Spinal cord (tissue), 10 donors: ENCODE results near the gene ZBTB7A. TPM values are rescaled to one million over a fixed set of nuclear protein-coding genes. Genes with fewer than 3 reads are reported as not detected.

ENCODE experiments used
- DNase-seq, 6 donors: peaks; one replicate each; pipeline versions ENCODE4 v3.0.0 to v3.0.0-alpha.2; 2013 to 2015; ENCODE audit warnings: low spot score in 6 of 6, low read depth in 4 of 6
- H3K27ac ChIP-seq: one replicate; pipeline ENCODE4 v1.5.1; 2013; ENCODE audit warnings: low read depth, low read length, control low read depth
- H3K27me3 ChIP-seq: one replicate; pipeline ENCODE4 v1.6.1; 2013; ENCODE audit warnings: low read length; ENCODE audit not compliant: control insufficient read depth, insufficient read depth
- H3K36me3 ChIP-seq: one replicate; pipeline ENCODE4 v1.6.1; 2013; ENCODE audit warnings: low read length; ENCODE audit not compliant: control insufficient read depth, insufficient read depth
- H3K4me1 ChIP-seq: one replicate; pipeline ENCODE4 v1.6.1; 2013; ENCODE audit warnings: low read length; ENCODE audit not compliant: control insufficient read depth, insufficient read depth
- H3K4me3 ChIP-seq: one replicate; pipeline ENCODE4 v1.5.1; 2013; ENCODE audit warnings: low read depth, low read length, control low read depth
- H3K9me3 ChIP-seq: one replicate; pipeline ENCODE4 v1.6.1; 2013; ENCODE audit warnings: low read length; ENCODE audit not compliant: control insufficient read depth, insufficient read depth
- WGBS: methylation state at CpG from one replicate; pipeline ENCODE4 v1.1.5; 2013; ENCODE audit warnings: missing lambda C conversion rate; ENCODE audit not compliant: insufficient coverage; 5-methylcytosine and 5-hydroxymethylcytosine counted together
- polyA plus RNA-seq, 2 donors: library from polyadenylated mRNA; unstranded; fragments of 120-200 nt; gene quantifications; one replicate each; pipeline ENCODE4 v1.2.1, GENCODE V29; 2013; ENCODE audit not compliant: insufficient read length in 2 of 2
- total RNA-seq, 2 donors: library from RNA; depleted of rRNA in 1 of 2; stranded (reverse); fragments of 120-200 nt in 1 of 2; fragments of >200 nt in 1 of 2; gene quantifications; one replicate each; pipeline versions ENCODE4 v1.2.3 to v1.2.4, GENCODE V29; 2013 to 2014
- donor health status: healthy.

ZBTB7A gene
- total and polyA plus RNA-seq, 4 donors, result 6.6 to 14.6 (median 9.8) TPM

DNA sequence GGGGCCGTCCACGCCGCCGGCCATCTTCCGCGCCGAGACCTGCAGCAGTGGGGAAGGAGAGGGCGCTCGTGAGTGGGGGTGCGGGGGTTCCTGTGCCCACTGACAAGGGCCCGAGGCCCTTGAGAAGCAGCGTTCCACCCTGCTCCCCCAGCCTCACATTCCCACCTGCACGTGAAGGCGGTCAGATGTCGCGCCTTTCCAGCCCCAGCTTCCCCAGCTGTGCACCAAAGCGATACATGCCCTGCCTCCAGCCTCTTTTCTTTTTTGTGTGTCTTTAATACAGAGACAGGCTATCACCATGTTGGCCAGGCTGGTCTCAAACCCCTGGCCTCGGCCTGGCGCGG is 11.5 kb downstream of the ZBTB7A start:
- Histone ChIP-seq H3K4me3 (no peak overlapping the region), H3K27me3 (no peaks in the 10 kb centered on the region), H3K27ac (no peak overlapping the region), H3K4me1 (peaks cover 37% of the 10 kb centered on the region), H3K36me3 (peaks cover 80% of the 10 kb centered on the region), H3K9me3 (no peaks in the 10 kb centered on the region)
- WGBS, result 94% methylated on average over 17 of the region's 20 CpGs
- DNase-seq, result no peak

DNA sequence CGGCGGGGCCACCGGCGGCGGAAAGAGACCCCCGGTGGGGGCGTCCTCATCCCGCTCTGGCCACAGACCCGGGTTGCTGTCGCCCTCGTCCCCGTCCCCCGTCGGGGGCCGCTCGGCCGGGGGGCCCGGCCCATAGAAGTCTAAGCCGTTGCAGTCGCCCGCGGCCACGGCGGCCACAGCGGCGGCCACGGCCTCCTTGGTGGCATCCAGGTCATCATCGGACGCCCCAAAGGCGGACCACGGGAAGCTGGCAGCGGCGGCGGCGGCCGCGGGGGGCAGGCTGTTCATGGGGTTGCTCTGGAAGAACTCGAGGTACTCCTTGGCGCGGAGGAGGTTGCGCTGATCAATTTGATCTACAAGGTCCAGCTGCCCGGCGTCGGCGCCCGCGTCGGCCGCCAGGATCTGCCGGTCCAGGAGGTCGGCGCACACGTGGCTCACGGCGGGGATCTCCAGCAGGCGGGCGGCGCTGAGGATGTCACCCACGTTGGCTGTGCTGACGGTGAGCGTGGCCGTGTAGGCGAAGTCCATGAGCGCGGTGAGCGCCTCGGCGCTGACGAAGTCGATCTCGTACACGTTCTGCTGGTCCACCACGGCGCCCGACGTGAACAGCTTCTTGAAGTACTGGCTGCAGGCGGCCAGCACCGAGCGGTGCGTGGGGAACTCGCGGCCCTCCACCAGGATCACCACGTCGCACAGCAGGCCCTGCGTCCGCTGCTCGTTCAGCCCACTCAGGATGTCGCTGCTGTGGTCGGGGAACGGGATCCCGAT is 12.1 kb downstream of the ZBTB7A start:
- 97% methylated on average over 85 of the region's 91 CpGs for WGBS
- Histone ChIP-seq H3K27ac (no peak overlapping the region), H3K36me3 (peaks cover 80% of the 10 kb centered on the region), H3K4me3 (no peak overlapping the region), H3K27me3 (no peaks in the 10 kb centered on the region), H3K9me3 (no peaks in the 10 kb centered on the region), H3K4me1 (peaks cover 33% of the 10 kb centered on the region)
- no peak for DNase-seq

GRCh38 chr19:4053423-4054324 is 13.0 kb downstream of the ZBTB7A start:
- H3K4me3 ChIP-seq, result no peak overlapping the region
- no peak overlapping the region for H3K27ac ChIP-seq
- no peak for DNase-seq
- H3K9me3 ChIP-seq, result no peaks in the 10 kb centered on the region
- 93% methylated on average over 80 of the region's 82 CpGs for WGBS
- peaks cover 27% of the 10 kb centered on the region for H3K4me1 ChIP-seq
- no peaks in the 10 kb centered on the region for H3K27me3 ChIP-seq
- peaks cover 79% of the 10 kb centered on the region for H3K36me3 ChIP-seq

GRCh38 chr19:4052993-4053422 is 13.7 kb downstream of the ZBTB7A start:
- Histone ChIP-seq H3K4me1 (peaks cover 20% of the 10 kb centered on the region), H3K27me3 (no peaks in the 10 kb centered on the region), H3K27ac (no peak overlapping the region), H3K9me3 (no peaks in the 10 kb centered on the region), H3K4me3 (no peak overlapping the region), H3K36me3 (peaks cover 79% of the 10 kb centered on the region)
- no peak for DNase-seq
- 69% methylated on average over 13 of the region's 13 CpGs for WGBS

DNA sequence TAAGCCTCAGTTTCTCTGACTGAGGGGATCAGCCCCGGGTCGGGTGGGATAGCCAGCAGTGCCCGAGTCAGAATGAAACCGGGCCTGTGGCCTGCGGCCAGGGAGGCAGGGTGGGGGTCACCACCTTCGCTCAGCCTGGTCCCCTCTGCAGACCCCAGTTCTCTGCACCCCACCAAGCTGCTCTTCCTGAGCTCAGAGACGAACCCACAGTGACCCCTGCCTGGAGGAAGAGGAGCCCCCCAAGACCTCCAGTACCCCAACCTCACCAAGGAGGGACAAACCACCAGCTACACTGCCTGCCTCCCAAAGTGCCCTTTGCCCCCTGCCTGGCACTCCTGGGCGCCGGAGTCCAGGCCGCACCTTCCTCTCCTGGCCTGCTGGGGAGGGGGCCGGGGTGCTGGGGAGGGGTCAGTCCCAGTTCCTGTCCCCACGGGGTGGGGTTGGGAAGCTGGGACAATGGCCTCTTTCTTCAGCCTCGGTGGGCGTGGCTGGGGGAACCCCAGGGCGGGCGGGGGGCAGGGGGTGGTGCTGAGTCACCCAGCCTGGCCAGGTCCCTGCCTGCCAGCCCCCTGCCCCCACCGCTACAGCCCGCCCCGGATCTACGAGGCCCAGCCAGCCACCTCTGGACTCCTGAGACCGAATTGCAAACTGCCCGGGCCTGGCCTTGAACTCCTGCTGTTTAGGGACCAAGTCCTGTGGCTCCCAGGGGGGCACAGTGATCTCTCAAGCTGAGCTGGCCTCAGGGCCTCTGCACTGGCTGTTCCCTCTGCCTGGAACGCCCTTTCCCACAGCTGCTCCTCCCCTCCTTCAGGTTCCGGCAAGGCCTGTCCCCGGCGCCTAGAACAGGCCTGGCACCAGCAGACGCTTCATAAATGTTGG is 14.3 kb downstream of the ZBTB7A start:
- Histone ChIP-seq H3K27me3 (no peaks in the 10 kb centered on the region), H3K27ac (no peak overlapping the region), H3K4me3 (no peak overlapping the region), H3K4me1 (peaks cover 14% of the 10 kb centered on the region), H3K36me3 (peaks cover 79% of the 10 kb centered on the region), H3K9me3 (no peaks in the 10 kb centered on the region)
- no peak for DNase-seq
- WGBS, result 87% methylated on average over 21 of the region's 27 CpGs

DNA sequence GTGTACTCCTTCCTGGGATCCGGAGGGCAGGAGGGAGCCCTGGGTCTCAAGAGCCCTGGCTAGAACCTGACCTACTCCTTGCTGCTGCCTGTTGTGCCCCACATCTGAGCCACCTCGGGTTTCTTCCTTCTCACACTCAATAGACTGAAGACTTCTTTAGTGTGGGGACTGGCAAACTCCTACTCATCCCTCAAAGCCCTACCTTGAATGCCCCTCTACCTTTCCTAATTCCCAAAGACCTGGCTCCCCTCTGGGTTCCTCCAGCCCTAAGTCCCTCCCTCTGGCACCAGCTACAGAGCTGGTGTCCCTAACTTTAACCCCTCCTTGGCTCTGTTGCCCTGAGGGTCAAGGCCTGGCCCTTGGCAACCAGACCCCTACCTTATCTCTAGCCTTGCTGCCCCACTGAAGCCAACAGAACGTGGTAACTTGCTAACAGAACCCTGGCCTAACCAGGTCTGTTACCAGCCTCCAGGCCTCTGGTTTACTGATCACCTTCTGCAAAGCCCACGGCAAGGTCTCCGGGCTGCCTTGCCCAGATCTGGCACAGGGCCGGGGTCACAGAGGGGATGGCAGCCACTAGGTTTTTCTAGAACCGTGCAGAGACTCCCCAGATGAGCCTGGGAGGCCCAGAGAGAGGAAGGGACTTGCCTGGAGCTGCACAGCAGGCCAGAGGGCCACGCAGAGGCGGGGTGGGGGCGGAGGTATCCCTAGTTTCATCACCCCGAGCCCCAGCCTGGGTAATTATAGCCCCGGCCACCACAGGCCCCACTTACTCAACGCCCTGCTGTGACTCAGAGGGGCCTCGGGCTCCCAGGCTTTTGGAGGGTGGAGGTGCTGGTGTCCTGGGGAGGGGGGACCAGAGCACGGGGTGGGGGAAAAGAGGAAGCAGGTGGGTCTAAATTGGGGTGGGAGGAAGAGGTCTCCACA is 15.3 kb downstream of the ZBTB7A start:
- H3K27ac ChIP-seq, result no peak overlapping the region
- no peak overlapping the region for H3K4me3 ChIP-seq
- H3K27me3 ChIP-seq, result no peaks in the 10 kb centered on the region
- 99% methylated on average over 8 of the region's 15 CpGs for WGBS
- DNase-seq, result no peak
- peaks cover 14% of the 10 kb centered on the region for H3K4me1 ChIP-seq
- peaks cover 85% of the 10 kb centered on the region for H3K36me3 ChIP-seq
- H3K9me3 ChIP-seq, result no peaks in the 10 kb centered on the region

- Histone ChIP-seq H3K36me3 (peaks cover 87% of the 10 kb centered on the region), H3K9me3 (no peaks in the 10 kb centered on the region), H3K27me3 (no peaks in the 10 kb centered on the region), H3K27ac (no peak overlapping the region), H3K4me1 (peaks cover 18% of the 10 kb centered on the region), H3K4me3 (no peak overlapping the region)
- DNase-seq, result no peak
- WGBS, result 89% methylated on average over 15 of the region's 15 CpGs
Observed at GRCh38 chr19:4049432-4049831, 17.3 kb downstream of the ZBTB7A start.

GRCh38 chr19:4046946-4047683 is 19.6 kb downstream of the ZBTB7A start:
- H3K36me3 ChIP-seq, result peaks cover 78% of the 10 kb centered on the region
- DNase-seq, result no peak
- WGBS, result 79% methylated on average over 8 of the region's 33 CpGs

More at GRCh38 chr19:4046946-4047683, 19.6 kb downstream of the ZBTB7A start:
- Histone ChIP-seq H3K27ac (no peak overlapping the region), H3K9me3 (no peaks in the 10 kb centered on the region), H3K4me1 (peaks cover 11% of the 10 kb centered on the region), H3K4me3 (no peak overlapping the region), H3K27me3 (no peaks in the 10 kb centered on the region)
